ENCODE measurements around the gene BLOC1S3. TPM values are rescaled to one million over a fixed set of nuclear protein-coding genes. Genes with fewer than 3 reads are reported as not detected.

BLOC1S3 gene
- total RNA-seq, 1 donor from 2014 or later, result 15.3 TPM

DNA sequence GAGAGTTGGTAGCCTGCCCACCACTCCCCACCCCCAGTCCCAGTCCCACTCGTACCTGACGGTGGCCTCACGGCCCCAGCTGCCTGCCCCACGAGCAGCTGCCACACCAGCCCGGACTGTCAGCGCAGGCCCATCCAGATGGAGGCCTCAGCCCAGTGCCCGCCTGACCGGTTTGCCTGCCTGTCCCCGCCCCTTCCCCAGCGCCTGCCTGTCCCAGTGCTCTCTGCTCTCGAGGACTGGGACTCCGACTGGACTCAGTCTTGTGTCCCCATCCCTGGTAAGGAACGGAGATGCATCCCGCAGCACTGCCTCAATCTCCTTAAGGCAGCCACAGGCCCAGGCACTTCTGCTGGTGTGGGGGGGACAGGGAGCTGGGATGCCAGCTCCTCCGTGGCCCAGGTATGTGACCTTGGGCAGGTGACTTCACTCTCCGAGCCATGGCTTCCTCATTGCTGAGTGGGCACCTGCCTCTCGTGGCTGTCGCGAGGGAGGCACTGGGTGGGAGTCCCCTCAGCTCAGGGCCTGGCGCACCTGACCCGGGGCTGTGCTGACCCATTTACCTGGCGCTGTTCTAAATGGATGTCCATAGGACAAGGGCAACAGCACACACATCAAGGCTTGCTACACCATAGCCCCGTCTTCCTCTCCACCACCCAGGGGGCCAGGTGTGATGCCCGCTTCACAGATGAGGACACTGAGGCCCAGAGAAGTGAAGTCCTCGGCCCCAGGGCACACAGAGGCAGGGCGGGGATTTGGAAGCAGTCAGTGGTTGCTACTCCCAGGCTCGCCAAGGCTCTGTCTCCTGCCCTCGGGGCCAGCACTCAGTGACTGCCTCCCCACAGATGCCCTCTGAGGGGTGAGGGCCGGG lies 17.5 kb upstream of the BLOC1S3 start, which contains the start of gene NKPD1:
NKPD1 (minus strand) TSS at position 113 of the 868 bp plus-strand sequence. CDS start 832 bp downstream, outside the sequence.
- intact Hi-C loops (cut with micrococcal nuclease), result no loop called here

DNA sequence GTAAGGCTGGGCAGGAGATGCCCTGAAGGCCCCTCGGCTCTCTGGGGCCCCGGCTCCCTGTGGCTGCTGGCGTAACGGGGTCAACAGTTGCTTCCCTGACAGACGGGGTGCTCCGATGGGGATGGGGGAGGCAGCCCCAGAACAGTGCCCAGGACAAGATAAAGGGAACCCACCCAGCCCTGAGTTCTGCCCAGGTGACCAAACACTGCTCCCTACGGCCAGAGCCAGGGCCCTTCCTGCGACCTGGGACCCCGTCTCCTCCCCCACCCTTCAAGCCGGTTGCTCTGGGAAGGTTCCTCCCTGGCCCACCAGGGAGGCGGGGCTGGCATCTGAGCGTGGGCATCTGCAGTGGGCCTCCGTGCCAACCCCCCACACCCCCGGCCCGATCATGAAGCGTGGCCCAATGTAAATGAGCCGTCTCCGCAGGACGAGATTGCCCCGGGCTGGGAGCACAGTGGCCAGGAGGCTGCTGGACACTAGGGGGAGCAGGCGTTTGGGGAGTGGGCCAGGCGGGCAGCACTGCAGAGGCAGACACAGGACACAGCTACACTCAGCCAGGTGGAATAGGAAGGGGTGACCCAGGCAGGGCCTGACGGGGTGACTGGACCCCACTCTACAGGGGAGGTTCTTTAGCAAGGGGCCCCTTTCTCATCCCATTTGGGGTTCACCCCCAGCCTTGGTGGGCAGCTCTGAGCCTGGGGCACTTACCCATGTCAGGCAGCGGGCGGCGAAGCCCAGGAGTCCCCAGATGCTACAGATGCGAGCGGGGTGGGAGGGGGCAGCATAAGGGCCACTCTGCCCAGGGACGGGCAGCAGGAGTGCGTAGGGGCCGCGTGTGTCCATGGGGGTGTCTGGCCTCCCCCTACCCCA lies 16.6 kb upstream of the BLOC1S3 start:
- intact Hi-C loops (cut with micrococcal nuclease), result no loop called here

DNA sequence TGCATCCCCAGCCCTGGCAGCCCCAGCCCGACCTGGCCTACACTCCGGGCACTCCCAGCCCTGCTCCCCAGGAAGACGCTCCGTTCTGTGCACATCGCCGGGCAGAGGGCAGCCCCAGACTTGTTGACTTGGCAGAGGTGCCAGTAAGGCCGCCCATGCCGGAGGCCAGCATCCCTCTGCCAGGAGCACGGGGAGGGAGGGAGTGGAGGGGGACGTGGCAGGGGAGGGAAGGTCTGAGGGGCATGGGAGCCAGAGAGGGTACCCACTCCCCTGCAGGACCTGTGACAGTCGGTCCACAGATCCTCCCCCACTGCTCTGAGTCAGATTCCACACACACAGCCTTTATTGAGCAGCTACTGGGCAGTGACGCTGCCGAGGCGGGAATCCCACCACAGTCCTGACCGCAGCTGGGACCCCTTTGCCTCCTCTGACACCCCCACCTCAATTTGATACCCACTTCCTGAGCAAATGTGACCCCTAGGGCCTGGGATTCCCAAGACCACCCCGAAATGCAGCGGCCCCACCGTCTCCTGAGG lies 15.9 kb upstream of the BLOC1S3 start:
- intact Hi-C loops (cut with micrococcal nuclease), result no loop called here

DNA sequence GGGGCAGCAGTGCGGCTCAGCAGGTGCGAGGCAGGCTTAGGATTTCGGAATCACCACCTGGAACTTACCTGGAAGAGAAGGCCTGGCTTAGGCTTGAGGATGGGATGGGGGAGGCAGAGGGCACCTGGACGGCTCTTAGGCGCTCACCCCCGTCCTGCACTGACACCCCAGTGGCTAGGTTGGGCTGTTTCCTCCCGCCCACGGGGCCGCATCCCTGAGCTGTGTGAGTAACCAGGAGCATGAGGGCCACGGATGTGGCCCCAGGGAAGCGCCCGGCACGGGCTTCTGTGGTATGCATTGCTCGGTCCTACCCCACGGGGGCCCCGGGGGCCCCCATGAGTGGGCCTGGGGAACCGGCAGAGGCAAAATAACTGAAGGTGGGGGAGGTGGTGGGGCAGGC lies 15.4 kb upstream of the BLOC1S3 start:
- intact Hi-C loops (cut with micrococcal nuclease), result no loop called here

- intact Hi-C loops (cut with micrococcal nuclease), result no loop called here
These were observed 14.7 kb upstream of the BLOC1S3 start for GRCh38 chr19:45163751-45164460.

- intact Hi-C loops (cut with micrococcal nuclease), result no loop called here
These were observed 13.8 kb upstream of the BLOC1S3 start for GRCh38 chr19:45164577-45165335.

DNA sequence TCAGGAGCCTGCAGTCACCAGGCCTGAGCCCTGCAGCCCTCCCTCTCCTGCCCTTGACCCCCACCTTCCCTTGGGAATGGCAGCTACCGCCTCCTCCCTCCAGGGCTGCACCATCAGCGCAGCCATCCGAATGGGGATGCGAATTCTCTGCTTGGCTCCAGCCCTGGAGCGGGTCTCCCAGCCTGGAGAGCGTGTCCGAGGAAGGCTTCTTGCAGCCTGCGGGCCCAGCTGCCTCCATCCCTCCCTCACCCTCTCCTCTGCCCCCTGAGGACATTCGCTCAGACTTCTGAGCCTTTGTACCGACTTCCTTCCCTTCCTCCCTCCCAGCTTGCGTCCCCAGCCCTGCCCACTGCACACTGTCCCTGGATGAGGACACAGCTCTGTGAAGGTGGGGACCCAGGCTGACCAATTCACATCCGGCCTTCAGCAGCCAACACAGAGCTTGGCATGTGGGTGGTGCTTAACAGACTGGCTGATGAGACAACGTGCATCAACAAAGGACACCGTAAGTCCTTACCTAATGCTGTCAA lies 11.8 kb upstream of the BLOC1S3 start:
- intact Hi-C loops (cut with micrococcal nuclease), result no loop called here

DNA sequence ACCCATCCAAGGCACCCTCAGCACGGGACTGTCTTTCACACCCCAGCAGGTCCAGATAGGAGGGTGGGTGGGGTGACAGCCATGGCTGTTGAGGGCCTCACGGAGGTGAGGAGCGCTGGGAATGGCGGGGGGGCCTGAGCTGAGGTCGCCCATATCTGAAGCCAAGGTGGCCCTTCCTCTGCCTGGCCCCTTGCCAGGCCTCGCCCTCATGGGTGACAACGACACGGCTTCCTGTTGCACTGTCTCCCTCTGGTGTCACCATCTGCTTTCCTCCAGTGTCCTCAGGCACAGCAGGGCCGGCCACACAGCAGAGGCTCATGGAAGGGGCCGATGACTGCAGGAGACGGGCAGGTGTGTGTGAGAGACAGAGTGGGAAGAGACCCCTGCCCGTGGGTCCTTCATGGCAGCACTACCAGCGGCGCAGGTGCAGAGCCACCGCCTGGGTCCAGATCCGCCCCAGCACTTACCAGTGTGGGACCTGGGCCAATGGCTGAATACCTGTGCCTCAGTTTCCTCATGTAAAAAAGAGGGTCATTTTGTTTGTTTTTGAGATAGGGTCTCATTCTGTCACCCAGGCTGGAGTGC lies 9.7 kb upstream of the BLOC1S3 start:
- intact Hi-C loops (cut with micrococcal nuclease), result no loop called here

DNA sequence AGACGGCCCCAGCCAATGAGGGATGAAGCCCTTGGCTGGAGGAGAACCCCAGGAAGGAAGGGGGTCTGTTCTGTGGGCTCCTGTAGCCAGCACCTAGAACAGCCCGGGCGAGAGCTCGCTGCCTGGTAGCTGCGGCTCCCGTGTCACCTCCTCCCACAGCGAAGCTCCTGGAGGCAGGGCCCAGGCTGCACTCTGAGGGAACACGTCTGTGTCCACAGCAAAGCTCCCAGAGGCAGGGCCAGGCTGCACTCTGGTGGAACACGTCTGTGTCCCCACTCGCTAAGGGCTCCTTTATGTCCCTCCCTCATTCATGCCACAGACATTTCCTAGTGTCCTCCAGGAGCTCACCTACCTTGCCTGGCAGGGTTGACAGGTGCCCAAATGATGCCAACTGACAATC lies 9.0 kb upstream of the BLOC1S3 start:
- intact Hi-C loops (cut with micrococcal nuclease), result loop anchor here (10.0 kb wide), 1 partner anchor 475 kb away; no protein-coding TSS in a partner anchor

GRCh38 chr19:45170146-45171106 lies 8.2 kb upstream of the BLOC1S3 start:
- intact Hi-C loops (cut with micrococcal nuclease), result loop anchor here (10.0 kb wide), 1 partner anchor 474 kb away; no protein-coding TSS in a partner anchor

DNA sequence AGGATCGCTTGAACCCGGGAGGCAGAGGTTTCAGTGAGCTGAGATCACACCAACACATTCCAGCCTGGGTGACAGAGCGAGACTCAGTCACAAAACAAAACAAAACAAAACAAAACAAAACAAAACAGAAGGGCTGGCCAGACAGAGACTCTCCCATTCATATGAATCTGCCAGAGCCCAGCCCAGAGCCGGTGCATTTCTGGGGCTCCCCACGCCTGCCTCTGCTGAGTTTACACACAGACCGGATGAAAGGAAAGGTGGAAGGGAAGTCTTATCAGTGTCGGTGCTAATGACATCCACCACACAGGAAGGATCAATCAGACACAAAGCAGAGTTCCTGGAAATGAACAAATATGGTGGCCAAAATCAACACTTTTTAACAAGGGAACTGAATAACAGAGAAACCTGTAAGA lies 7.4 kb upstream of the BLOC1S3 start:
- intact Hi-C loops (cut with micrococcal nuclease), result loop anchor here (10.0 kb wide), 1 partner anchor 474 kb away; no protein-coding TSS in a partner anchor

GRCh38 chr19:45172173-45172572 lies 6.4 kb upstream of the BLOC1S3 start:
- intact Hi-C loops (cut with micrococcal nuclease), result loop anchor here (10.0 kb wide), 1 partner anchor 473 kb away; no protein-coding TSS in a partner anchor

DNA sequence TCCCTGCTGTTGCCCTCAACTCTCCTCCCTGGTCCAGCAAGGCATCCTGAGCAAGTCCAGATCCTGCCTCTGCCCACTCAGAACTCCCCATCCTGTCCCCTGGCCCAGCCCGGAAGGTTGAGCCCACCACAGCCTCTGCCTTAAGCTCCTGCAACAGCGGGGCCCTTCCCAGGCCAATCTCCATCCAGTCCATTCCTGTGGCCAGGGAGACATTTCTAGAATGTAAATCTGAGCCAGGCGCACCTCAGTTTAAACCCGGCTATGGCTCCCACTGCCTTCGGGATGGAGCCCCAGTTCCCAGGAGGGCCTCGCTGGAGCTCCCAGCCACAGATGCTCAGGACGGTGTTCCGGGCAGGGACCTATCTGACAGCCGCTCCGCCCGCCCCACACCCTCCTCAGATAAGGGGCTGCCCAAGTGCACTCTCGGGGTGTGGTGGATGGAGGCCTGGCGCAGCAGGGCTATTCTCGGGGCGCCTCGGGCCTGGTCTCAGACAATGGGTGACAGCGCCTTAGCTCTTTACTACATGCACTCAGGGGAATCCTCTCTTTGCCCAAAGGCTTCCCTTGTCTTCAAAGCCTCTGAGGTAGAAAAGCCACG lies 5.9 kb upstream of the BLOC1S3 start:
- intact Hi-C loops (cut with micrococcal nuclease), result loop anchor here (10.0 kb wide), 1 partner anchor 472 kb away; no protein-coding TSS in a partner anchor

- intact Hi-C loops (cut with micrococcal nuclease), result loop anchor here (10.0 kb wide), 1 partner anchor 471 kb away; no protein-coding TSS in a partner anchor
These were observed 4.8 kb upstream of the BLOC1S3 start for GRCh38 chr19:45173816-45174215.

DNA sequence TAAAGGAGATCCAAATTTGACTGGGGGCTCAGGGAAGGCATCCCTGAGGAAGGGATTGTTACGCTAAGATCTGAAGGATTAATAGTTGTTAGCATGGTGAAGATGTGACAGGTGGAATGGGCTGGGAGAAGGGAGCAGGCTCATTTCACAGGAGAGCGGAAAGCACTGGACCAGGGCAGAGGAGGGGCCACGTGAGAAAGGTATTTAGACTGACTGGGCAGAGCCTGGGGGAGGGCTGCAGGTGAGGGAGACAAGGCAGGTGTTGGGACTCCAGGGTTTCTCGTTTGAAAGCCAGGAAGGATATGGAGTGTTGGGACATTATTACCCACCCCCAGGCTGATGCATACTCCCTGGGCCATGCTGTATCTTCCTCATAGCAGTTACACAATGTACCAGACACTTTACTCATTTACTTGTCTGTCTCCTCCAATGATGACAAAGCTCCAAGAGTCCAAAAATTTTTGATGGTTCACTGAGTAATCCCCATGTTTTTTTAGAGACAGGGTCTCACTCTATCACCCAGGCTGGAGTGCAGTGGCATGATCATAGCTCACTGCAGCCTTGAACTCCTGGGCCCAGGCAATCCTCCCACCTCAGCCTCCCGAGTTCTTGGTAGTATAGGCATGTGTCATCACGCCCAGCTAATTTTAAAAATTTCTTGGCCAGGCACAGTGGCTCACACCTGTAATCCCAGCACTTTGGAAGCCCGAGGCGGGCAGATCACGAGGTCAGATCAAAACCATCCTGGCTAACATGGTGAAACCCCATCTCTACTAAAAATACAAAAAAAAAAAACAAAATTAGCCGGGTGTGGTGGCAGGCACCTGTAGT lies 2.9 kb upstream of the BLOC1S3 start:
- intact Hi-C loops (cut with micrococcal nuclease), result loop anchor here (10.0 kb wide), 1 partner anchor 469 kb away; no protein-coding TSS in a partner anchor

DNA sequence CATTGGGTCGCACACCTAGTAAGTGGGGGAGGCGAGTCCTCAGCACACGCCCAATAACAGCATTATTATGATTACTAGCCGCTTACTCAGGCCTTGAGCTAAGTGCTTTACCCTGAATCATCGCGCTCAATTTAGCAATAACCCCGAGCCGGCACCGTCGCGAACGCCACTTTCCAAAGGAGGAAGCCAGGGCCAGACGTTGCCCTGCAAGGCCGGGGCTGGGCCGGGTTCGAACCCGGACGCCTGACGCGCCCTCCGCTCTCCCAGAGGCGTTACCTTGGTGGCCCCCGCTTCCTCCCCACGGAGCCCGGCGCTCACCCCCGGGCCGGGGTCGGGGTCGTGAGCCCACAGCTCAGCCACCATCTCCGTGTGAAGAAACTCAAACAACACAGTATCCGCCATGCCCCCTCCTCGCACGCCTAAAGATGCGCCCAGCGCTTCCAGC lies 745 bp upstream of the BLOC1S3 start, which contains the start of gene TRAPPC6A:
TRAPPC6A (minus strand) TSS at position 421 of the 445 bp plus-strand sequence; CDS start at position 402, 19 bp downstream.
- intact Hi-C loops (cut with micrococcal nuclease), result loop anchor here (1.0 to 10.0 kb wide), 15 partner anchors 9 to 817 kb away; partner anchors contain the start of genes CCDC61, CLASRP, CLPTM1 and MARK4

Measured in T-helper 1 cell treated with Interleukin-12 subunit alpha and Interleukin-12 subunit beta and Interleukin-4 antibody, amounts not matched to agents 30 ng/mL and 1 ng/mL, for 36 hours (primary cell).